HTR-8/SVneo (cell line): Measurements from ENCODE around the gene SLC13A3.

ENCODE experiments used
- DNase-seq: peaks from one replicate; pipeline ENCODE4 v3.0.0; 2011; ENCODE audit warnings: low spot score, mixed read lengths; ENCODE audit not compliant: insufficient read length
- FAIRE-seq: peaks from 2 replicates; lab custom pipeline; 2011; peaks lifted over from hg19 to GRCh38; lab: Jason Lieb, UNC

Gene SLC13A3

GRCh38 chr20:46586724-46587123, 64.5 kb downstream of the SLC13A3 start:
- DNase-seq (no peak), FAIRE-seq (peak; percentile 77)

GRCh38 chr20:46584508-46584907, 66.8 kb downstream of the SLC13A3 start:
- peak; percentile 70 for FAIRE-seq
- DNase-seq, result no peak

GRCh38 chr20:46583411-46584214, 67.6 kb downstream of the SLC13A3 start:
- DNase-seq, result no peak
- FAIRE-seq, result peak; percentile 69

- DNase-seq (no peak), FAIRE-seq (peak; percentile 48)
Measured at GRCh38 chr20:46582648-46583047, 68.6 kb downstream of the SLC13A3 start.

GRCh38 chr20:46581391-46581790, 69.9 kb downstream of the SLC13A3 start:
- FAIRE-seq (peak; percentile 49), DNase-seq (no peak)

- peak; percentile 28 for FAIRE-seq
- no peak for DNase-seq
Measured at GRCh38 chr20:46580613-46581205, 70.5 kb downstream of the SLC13A3 start.

- FAIRE-seq (peak; percentile 38), DNase-seq (no peak)
Measured at GRCh38 chr20:46578745-46579144, 72.5 kb downstream of the SLC13A3 start.

- DNase-seq (no peak), FAIRE-seq (peak; percentile 93)
Measured at GRCh38 chr20:46576774-46577395, 74.4 kb downstream of the SLC13A3 start.

- no peak for DNase-seq
- FAIRE-seq, result peak; percentile 4
Measured at GRCh38 chr20:46575937-46576461, 75.3 kb downstream of the SLC13A3 start.

- FAIRE-seq, result no peak
Measured at GRCh38 chr20:46575394-46575793, 75.9 kb downstream of the SLC13A3 start.

GRCh38 chr20:46573788-46574584, 77.3 kb downstream of the SLC13A3 start:
- DNase-seq (no peak), FAIRE-seq (no peak)

More at GRCh38 chr20:46575394-46575793, 75.9 kb downstream of the SLC13A3 start:
- no peak for DNase-seq

- FAIRE-seq (no peak), DNase-seq (no peak)
Measured at GRCh38 chr20:46573234-46573633, 78.0 kb downstream of the SLC13A3 start.

GRCh38 chr20:46572790-46573189, 78.5 kb downstream of the SLC13A3 start:
- no peak for FAIRE-seq
- DNase-seq, result no peak

GRCh38 chr20:46572153-46572552, 79.1 kb downstream of the SLC13A3 start:
- FAIRE-seq, result no peak
- no peak for DNase-seq

- FAIRE-seq, result peak; percentile 82
Measured at GRCh38 chr20:46571418-46571817, 79.8 kb downstream of the SLC13A3 start.

GRCh38 chr20:46570956-46571355, 80.3 kb downstream of the SLC13A3 start:
- DNase-seq (no peak), FAIRE-seq (peak; percentile 38)

More at GRCh38 chr20:46571418-46571817, 79.8 kb downstream of the SLC13A3 start:
- no peak for DNase-seq

- FAIRE-seq (no peak), DNase-seq (no peak)
Measured at GRCh38 chr20:46569961-46570360, 81.3 kb downstream of the SLC13A3 start.

- no peak for FAIRE-seq
- DNase-seq, result peak; percentile 53
Measured at GRCh38 chr20:46568570-46569129, 82.6 kb downstream of the SLC13A3 start.

- no peak for FAIRE-seq
- DNase-seq, result no peak
Measured at GRCh38 chr20:46566125-46566524, 85.1 kb downstream of the SLC13A3 start.
